Measurements from ENCODE around the gene OTOP2.
A peak's percentile ranks its signal among the peaks of the same experiment; 100 is the strongest.

The OTOP2 gene

DNA sequence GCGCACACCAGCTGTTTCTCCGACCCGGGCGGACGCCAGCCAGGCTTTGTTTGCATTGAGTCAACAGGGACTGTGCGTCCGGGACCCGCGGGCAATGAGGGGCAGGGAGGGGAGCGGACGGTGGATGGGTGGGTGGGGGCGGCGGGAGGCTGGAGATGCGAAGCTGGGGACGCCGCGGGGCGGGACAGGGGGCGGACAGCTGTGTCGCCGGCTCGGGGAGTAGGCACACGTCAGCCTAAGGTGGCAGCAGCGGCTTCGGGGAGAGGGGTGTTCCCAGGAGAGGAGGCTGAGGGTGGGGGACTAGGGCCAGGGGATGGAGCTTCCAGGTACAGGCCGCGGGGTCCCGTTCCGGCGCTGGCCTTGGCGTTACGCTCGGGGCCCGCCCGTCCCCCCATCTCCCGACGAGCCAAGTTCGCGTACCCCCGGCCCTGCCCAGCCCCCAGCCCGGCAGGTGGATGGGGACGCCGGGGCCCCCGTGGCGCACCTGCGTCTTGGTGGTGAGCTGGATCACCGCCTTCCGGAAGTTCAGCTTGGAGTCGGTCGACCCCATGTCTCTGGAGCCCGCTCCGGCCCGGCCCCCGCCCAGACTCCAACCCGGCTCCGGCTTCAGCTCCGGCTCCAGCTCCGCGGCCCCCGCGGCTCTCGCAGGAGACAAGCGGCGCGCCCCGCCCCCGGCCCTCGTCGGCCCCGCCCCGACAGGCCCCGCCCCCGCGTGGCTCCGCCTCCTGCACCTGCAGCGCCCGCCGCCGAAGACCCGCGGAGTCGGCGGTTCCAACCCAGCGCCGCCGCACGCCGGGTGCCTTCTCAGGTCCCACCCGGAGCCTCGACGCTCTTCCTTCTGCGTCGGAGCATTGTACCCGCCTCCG lies 48.3 kb downstream of the OTOP2 start, which contains the start of gene HID1:
HID1 (minus strand) TSS at position 653 of the 866 bp plus-strand sequence; CDS start at position 550, 103 bp downstream.
- peak; percentile 47 for DNase-seq (ENCODE audit: low read depth)

DNA sequence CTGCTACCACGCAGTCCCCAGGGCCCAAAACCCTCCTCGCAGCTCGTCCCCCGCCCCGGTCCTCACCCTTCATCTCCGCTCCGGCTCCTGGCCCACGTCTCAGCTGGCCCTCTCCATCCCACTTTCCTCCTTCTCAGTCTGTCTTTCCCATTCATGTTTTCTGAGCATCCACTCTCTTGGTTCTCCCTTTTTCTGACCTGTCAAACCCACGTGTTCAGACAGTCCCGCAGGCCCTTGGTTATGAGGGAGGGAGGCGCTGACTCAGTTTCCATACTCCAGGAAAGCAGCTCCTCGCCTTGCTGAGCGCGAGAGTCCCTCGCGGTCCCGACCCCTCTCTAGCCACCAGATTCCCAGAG lies 48.9 kb downstream of the OTOP2 start:
- DNase-seq (ENCODE audit: low read depth) = no peak

DNA sequence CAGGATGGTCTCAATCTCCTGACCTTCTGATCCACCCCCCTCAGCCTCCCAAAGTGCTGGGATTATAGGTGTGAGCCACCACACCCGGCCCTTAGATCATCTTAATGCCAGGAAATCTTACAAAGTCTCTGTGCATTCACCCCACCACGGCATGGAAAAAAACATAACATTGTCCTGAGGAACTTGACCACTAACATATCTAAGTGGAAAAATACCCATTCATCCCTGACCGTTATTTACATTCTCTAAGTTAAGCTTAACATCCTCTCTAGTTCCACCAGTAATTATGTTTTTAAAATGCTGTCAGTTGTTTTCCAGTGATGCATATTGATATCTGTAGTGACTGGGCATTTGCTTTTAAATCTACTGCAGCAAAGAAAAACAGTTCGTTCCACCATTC lies 51.9 kb downstream of the OTOP2 start:
- no peak for DNase-seq (ENCODE audit: low read depth)

DNA sequence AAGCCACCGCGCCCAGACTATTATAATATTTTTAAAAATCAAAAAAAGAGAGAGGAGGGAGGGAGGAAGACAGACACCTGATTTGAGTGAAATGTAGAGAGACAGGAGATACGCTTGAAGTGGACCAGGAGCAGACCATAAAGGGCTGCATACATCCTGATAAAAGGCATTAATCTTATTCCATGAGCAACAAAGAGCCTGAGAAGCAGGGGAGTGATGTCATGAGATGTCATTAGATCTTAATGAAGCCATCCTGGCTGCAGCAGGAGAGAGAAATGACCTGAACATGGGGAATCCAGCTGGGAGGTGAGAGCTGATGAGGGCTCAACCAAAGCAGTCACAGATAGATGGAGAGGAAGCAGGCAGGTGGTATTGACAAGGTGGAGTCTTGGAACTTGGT lies 53.7 kb downstream of the OTOP2 start:
- DNase-seq (ENCODE audit: low read depth) = no peak

DNA sequence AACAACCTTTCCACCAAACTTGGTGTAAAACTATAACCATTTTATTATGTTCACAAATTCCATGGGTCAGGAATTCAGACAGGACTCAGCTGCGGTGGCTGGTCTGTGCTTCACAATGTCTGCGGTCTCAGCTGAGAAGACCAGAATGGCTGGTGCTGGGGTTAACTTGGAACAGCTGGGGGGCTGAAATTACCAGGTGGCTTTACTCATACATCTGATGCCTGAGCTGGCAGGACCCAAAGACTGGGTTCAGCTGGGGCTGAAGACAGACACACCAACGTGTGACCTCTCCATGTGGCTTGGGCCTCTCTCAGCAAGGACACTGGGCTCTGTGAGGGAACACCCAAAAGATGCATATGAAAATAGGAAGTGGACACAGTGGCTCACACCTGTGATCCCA lies 54.2 kb downstream of the OTOP2 start:
- no peak for DNase-seq (ENCODE audit: low read depth)

DNA sequence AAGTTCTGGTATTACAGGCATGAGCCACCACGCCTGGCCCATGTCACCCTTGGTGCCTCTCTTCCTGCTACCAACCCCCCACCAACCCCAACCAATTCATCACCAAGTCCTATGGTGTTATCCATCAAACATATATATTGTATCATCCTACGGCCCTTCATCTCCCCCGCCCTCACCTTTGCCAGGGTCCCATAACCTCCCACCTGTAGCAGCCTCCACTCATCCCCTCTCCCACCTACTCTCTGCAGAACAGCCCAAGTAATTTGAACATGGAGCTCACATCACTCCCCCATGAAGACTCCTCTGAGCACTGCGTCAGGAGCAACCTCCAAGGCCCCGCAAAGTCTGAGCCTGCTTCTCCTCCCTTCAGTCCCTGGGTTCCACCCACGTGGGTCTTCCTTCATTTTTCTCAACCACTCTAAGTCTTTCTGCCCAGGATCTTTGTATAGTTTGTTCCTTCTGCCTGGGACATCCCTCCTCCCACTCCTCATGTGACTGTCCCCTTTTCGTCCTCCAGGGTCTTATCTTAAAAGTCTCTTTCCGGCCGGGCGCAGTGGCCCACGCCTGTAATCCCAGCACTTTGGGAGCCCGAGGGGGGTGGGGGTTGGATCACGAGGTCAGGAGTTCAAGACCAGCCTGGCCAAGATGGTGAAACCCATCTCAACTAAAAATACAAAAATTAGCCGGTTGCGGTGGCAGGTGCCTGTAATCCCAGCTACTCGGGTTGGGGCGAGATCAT lies 55.5 kb downstream of the OTOP2 start:
- DNase-seq (ENCODE audit: low read depth) = no peak

DNA sequence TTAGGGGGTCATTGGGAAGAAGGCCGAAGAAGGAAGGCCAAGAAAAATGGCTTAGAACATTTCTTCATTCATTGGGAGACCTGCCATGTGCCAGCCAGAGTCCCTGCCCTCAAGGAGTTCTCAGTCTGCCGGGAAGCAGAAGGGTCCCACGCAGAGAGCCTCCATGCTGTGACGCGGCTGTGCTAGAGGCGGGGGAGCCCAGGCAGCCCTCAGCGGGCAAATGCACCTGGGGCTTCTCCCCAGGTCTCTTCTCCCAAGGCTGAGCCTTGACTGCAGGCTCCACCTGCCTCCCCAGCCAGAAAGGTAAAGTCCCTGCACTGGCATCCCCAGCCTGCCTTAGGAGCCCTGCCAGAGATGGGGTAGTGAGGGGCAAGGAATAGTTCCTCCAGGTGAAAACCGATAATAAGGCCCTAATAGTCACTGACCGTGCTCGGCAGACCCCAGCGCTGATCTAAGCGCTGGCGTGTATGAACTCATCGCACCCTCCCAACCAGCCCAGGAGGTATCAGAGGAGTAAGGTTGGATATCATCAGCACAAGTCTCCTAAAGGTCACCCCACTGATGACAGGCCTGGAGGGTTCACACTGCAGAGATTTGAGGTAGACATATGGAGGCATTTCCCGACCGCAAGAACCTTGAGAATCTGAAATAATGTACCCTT lies 57.4 kb downstream of the OTOP2 start:
- no peak for DNase-seq (ENCODE audit: low read depth)

DNA sequence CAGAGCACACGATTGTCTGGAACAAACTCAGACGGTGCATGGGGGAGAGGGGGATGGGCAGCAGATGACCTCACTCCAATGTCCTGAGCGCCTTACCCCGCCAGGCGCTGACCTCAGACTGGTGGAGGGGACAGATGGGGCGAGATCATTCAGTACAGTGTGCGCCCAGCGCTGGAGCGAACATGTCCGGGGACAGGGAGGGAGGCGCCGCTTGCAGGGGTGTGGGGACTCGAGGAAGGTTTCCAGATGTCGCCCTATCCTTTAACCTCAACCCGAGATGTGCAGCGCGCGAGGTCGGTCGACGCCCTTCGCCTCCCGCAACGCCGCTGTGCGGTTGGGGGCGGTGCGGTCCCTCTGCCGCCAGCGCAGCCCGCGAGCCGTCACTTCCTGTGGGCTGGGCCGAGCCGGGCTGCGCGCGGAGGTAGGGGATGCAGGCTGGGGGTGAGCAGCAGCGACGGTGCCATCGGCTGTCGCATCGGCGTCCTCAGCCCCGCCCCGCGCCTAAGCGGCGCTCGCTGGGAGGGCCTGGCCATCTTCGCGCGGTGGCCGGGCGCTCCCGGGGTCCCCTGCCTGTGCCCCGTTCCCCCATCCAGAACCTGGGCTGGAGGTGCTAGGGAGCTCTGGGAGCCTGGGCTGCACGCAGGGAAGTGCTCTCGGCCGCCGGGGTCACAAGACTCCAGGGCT lies 58.0 kb downstream of the OTOP2 start:
- peak; percentile 73 for DNase-seq (ENCODE audit: low read depth)

DNA sequence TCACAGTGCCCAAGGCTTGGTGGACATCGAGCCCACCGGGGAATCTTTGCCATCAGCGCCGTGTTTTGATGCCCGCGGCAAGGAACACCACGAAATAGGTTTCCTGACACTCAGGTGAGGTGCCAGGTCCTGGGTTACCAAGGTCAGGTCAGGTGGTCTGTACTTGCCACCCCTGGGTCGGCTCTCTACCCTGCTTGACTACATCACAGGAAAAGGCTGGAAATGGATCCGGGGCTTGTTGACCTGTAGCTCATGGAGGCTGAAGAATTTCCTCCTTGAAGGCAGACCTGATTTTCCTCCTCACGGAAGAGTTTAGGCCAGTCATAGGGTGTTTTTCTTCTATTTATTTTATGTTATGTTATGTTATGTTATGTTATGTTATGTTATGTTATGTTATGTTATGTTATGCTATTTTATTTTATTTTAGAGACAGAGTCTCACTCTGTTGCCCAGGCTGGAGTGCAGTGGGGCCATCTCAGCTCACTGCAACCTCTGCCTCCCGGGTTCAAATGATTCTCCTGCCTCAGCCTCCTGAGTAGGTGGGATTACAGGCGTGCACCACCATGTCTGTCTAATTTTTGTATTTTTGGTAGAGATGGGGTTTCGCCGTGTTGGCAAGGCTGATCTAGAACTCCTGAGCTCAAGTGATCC lies 58.7 kb downstream of the OTOP2 start:
- DNase-seq (ENCODE audit: low read depth) = peak; percentile 41
